Occipital lobe (tissue), 2 donors: ENCODE measurements around the gene EEF2KMT. TPM values are rescaled to one million over a fixed set of nuclear protein-coding genes. Genes with fewer than 3 reads are reported as not detected.
"Not testable (repeated sequence)": the region's sequence is repeated elsewhere in the genome, so short reads cannot be mapped to it uniquely, and the experiment has no call there.

Source experiments
- DNase-seq: peaks from one replicate; lab custom pipeline; 2025; lab: John Stamatoyannopoulos, UW
- total RNA-seq: library from RNA; depleted of rRNA; stranded (reverse); fragments of >200 nt; gene quantifications from one replicate; pipeline ENCODE4 v1.2.3, GENCODE V29; 2014

Gene EEF2KMT
- total RNA-seq, 1 donor from 2014 or later = 2.2 TPM

GRCh38 chr16:5071681-5072333 lies 25.8 kb downstream of the EEF2KMT start, which contains the start of gene ALG1:
Gene ALG1 (plus strand): TSS chr16:5071843. CDS start chr16:5071850, 7 bp downstream.
- DNase-seq = peak; percentile 82

DNA sequence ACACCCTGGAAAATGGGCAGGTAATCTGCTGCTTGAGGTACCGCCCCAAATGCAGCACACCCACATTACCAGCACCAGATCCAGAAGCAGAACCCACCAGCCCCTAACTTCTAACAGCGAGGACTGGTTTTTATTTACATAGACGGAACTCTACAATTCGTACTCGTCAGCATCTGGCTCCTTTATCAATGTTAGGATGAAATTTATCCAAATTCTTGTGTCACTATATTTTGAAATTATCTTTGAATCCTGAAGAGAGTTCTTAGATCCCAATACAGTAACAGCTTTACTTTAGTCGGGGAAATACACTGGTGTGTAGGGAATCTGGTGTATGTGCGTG lies 26.3 kb downstream of the EEF2KMT start:
- DNase-seq = no peak

GRCh38 chr16:5070431-5071186 lies 27.0 kb downstream of the EEF2KMT start:
- DNase-seq = no peak

GRCh38 chr16:5069854-5070253 lies 27.7 kb downstream of the EEF2KMT start:
- DNase-seq = no peak

- DNase-seq = no peak
These were observed 28.5 kb downstream of the EEF2KMT start for GRCh38 chr16:5069048-5069447.

GRCh38 chr16:5066511-5066910 lies 31.1 kb downstream of the EEF2KMT start:
- DNase-seq = no peak

DNA sequence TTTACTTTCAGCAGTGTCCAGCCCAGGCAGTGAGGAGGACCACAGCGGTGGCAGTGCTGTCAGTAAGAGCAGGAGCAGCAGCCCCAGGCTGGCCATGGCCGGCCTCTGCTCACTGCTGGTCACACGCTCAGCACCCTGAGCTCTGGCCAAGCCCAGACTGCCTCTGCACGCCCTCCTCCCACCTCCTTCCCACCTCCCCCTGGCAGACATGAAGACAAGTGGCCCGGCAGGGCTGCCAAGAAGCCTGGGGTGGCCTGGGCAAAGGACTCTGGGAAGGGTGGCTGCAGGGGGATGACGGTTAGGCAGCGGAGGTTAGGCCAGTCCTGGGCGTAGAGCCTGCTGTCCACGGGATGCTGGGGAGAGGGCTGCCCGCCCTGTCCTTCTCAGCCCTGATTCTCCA lies 31.8 kb downstream of the EEF2KMT start, which contains the start of gene C16orf89:
TSS of gene C16orf89 (minus strand) at position 144 of the 400 bp plus-strand sequence. CDS start at position 96, 48 bp downstream.
- DNase-seq = no peak

DNA sequence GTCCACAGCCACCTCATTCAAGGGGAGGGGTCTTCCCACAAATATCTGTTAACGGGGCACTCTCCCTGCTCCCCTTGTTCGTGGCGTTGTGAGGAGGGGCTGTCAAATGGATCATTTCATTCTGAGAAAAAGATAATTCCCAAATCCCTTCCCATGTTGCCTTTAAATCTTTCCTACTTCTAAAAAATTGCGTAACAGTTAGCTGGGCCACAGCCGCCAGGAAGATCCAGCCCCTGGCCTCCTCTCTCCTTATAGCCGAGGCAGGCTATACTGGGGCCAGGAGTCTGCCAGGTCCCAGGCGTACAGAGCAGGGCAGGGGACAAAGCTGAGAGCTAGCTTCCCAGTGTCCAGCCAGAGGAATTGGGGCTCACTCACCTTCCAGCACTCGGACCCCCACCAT lies 32.3 kb downstream of the EEF2KMT start:
- DNase-seq = no peak

- DNase-seq = no peak
These were observed 32.7 kb downstream of the EEF2KMT start for GRCh38 chr16:5064915-5065314.

GRCh38 chr16:5062790-5063765 lies 34.5 kb downstream of the EEF2KMT start:
- DNase-seq = no peak

- DNase-seq = no peak
These were observed 35.5 kb downstream of the EEF2KMT start for GRCh38 chr16:5062051-5062450.

GRCh38 chr16:5060073-5060641 lies 37.4 kb downstream of the EEF2KMT start:
- no peak for DNase-seq

- DNase-seq = no peak
These were observed 38.1 kb downstream of the EEF2KMT start for GRCh38 chr16:5059386-5060072.

- DNase-seq = no peak
These were observed 39.1 kb downstream of the EEF2KMT start for GRCh38 chr16:5058476-5058875.

DNA sequence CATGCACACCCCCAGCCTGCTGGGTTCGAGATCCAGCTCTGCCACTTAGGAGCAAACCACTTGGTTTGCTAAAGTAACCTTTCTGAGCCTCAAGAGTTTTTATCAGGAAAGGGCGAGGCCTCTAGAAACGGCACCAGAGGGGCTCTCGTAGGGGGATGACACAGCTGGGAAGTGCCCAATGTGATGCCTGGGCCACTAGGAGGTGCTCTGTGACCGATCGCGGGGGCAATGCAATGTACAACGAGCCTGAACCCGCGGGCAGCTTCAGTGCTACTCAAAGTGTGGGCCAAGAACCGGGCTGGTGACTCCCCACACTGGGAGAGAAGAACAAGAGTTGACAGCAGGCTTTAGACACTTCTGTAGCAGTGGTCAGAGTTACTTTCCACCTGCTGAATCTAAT lies 41.2 kb downstream of the EEF2KMT start:
- no peak for DNase-seq

DNA sequence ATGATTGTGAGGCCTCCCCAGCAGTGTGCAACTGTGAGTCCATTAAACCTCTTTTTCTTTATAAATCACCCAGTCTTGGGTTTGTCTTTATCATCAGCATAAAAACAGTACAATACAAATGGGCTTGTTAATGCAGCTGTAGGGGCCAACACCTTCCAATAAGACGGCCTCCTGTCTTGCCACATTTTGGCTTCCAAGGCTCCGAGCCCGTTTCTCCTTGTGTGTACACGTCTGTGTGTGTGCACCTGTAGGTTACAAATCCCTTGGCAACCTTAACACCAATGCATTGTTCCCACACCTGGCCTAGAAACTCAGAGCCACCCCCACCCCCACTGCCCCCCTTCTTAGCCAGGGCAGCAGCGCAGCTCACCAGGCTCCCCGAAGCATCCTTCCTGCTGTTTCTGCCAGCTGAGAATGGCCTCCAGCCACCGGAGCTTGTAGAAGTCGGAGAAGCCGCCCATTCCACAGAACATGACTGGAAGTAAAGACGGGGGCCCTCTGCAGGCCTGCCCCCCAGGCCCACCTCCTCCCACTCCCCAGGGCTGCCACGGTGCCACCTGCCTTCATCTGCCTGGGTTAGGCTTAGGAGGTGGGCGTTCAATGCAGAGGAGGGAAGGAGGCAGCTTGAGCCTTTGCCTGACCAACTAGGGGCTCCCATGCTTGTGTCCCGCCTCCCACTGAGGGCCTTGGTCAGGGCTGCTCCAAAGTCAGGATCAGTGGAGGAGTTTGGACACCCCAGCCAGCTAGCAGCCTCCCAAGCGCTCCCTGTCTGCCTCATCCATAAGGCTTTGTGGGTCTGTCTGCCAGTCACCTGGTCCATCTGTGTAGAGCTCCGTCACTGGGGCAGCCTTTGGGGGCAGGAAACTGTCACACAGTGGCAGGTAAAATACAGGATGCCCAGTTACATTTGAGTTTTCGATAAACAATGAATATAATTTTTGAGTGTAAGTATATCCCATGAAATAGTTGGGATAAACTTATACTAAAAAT lies 42.4 kb downstream of the EEF2KMT start:
- no peak for DNase-seq

DNA sequence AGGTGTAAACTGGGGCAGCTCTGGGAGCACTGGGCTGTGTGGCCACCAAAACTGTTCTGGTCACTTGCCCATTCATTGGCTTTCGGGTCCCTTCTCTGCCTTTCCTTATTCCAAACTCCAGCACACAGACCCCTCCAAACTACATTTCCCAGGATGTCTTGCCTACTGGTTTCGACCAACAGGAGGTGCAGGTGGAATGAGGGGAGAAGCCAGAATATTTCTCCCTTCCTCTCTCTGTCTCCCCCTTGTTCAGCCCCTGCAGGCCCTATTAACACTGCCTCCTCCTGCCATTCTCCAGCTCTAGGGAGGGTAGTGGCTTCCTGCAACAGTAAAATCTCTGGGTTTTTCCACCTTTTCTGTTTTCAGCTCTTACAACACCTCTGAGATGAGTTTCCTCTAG lies 50.7 kb downstream of the EEF2KMT start:
- DNase-seq = no peak

- no peak for DNase-seq
These were observed 52.0 kb downstream of the EEF2KMT start for GRCh38 chr16:5045499-5046115.

- DNase-seq = not testable (repeated sequence)
These were observed 53.0 kb downstream of the EEF2KMT start for GRCh38 chr16:5044581-5044980.
